K562 (cell line): ENCODE data around the gene GUK1. TPM values are rescaled to one million over a fixed set of nuclear protein-coding genes. Genes with fewer than 3 reads are reported as not detected.

ENCODE experiments used
- CBFA2T3 ChIP-seq: fragments of 450-650 bp; IDR thresholded peaks from 2 replicates; pipeline ENCODE4 v1.6.1; 2017
- CBX8 ChIP-seq: fragments of 200-600 bp; sonication (generic); IDR thresholded peaks from 2 replicates; pipeline ENCODE4 v1.6.1; 2012; ENCODE audit warnings: borderline replicate concordance, mixed run types, low read depth, mild to moderate bottlenecking, moderate library complexity, mixed read lengths, low read length, control low read depth, inconsistent platforms; ENCODE audit not compliant: poor library complexity, severe bottlenecking; ENCODE audit errors: extremely low read depth
- COPS2 ChIP-seq: fragments of 450-650 bp; conservative IDR thresholded peaks from 2 replicates; pipeline ENCODE4 v1.6.1; 2016; ENCODE audit warnings: mild to moderate bottlenecking, moderate library complexity
- HDAC3 ChIP-seq: fragments of 450-650 bp; IDR thresholded peaks from 2 replicates; pipeline ENCODE4 v1.6.1; 2018; ENCODE audit warnings: borderline replicate concordance, mild to moderate bottlenecking, moderate library complexity; ENCODE audit not compliant: partially characterized antibody
- KLF13 ChIP-seq: fragments of 450-650 bp; IDR thresholded peaks from 2 replicates; pipeline ENCODE4 v1.6.1; 2016; ENCODE audit warnings: missing genetic modification characterization, low read depth, mild to moderate bottlenecking, missing compliant biosample characterization, moderate library complexity, borderline replicate concordance
- NEUROD1 ChIP-seq: fragments of 150-350 bp; IDR thresholded peaks from 2 replicates; pipeline ENCODE4 v1.6.1; 2014; ENCODE audit warnings: borderline replicate concordance, low read length, low read depth; ENCODE audit not compliant: partially characterized antibody
- NRF1 ChIP-seq, 2 experiments: fragments of 450-650 bp; IDR thresholded peaks in 1 of 2; conservative IDR thresholded peaks in 1 of 2; 2 replicates each; pipeline ENCODE4 v1.6.1; 2014; ENCODE audit warnings: mild to moderate bottlenecking in 2 of 2
- ZBTB7A ChIP-seq: IDR thresholded peaks from 2 replicates; pipeline ENCODE4 v1.6.1; 2011; ENCODE audit warnings: low read depth, mild to moderate bottlenecking, low read length, moderate library complexity, borderline replicate concordance; ENCODE audit not compliant: control insufficient read depth
- ZC3H4 ChIP-seq: sonication (generic); formaldehyde crosslinking; IDR thresholded peaks from 2 replicates; pipeline ENCODE4 v1.9.0; 2021; ENCODE audit warnings: missing genetic modification reagents, borderline replicate concordance
- ZKSCAN1 ChIP-seq: fragments of 150-350 bp; IDR thresholded peaks from 2 replicates; pipeline ENCODE4 v1.6.1; 2016; ENCODE audit warnings: low read depth, low read length
- ZNF584 ChIP-seq: fragments of 200-800 bp; sonication (Bioruptor generic); IDR thresholded peaks from 2 replicates; pipeline ENCODE4 v1.6.1; 2016; ENCODE audit warnings: low read depth, mild to moderate bottlenecking, missing genetic modification characterization, missing compliant biosample characterization
- ZNF707 ChIP-seq: fragments of 250-450 bp; sonication (Bioruptor Pico); conservative IDR thresholded peaks from 2 replicates; pipeline ENCODE4 v1.8.0; 2022; ENCODE audit warnings: inconsistent platforms, mild to moderate bottlenecking, moderate library complexity
- polyA plus RNA-seq, 8 experiments: library from polyadenylated mRNA; depleted of rRNA in 4 of 8; stranded (reverse) in 5 of 8; unstranded in 3 of 8; fragments of >200 nt; fragmentation: Nextera tagmentation in 2 of 8; fragmentation: Illumina TruSeq in 1 of 8; extraction: Ambion mirVana in 2 of 8; extraction: Trizol in 1 of 8; gene quantifications; 2 replicates each; pipeline versions ENCODE4 v1.2.1 to v1.2.3, GENCODE V29; 2011 to 2014; ENCODE audit warnings: inconsistent platforms in 1 of 8, missing spikeins in 1 of 8
- total RNA-seq, 7 experiments: library from RNA; depleted of rRNA in 6 of 7; stranded (reverse); fragments of >200 nt in 6 of 7; fragmentation: Illumina TruSeq in 2 of 7; extraction: Trizol in 2 of 7; gene quantifications; 2 replicates each; pipeline versions ENCODE4 v1.2.1 to v1.2.3, GENCODE V29; 2011 to 2021; ENCODE audit warnings: low replicate concordance in 1 of 7
- TF ChIP-seq, protein P1 (sequence below), 2 experiments: fragments of 450-650 bp in 1 of 2; sonication (generic) in 1 of 2; formaldehyde crosslinking in 1 of 2; IDR thresholded peaks; 2 replicates each; pipeline versions ENCODE4 v1.7.1 to v1.9.0; 2016 to 2022; ENCODE audit warnings: inconsistent platforms in 1 of 2, mild to moderate bottlenecking in 1 of 2, missing genetic modification reagents in 1 of 2
- TF ChIP-seq, protein P2 (sequence below): fragments of 250-450 bp; sonication (Bioruptor Pico); IDR thresholded peaks from 2 replicates; pipeline ENCODE4 v1.9.0; 2021; ENCODE audit warnings: mild to moderate bottlenecking
- TF ChIP-seq, protein P3 (sequence below): fragments of 450-650 bp; IDR thresholded peaks from 2 replicates; pipeline ENCODE4 v1.6.1; 2014; ENCODE audit warnings: low read depth, mild to moderate bottlenecking, moderate library complexity, borderline replicate concordance

Gene GUK1
- total and polyA plus RNA-seq, 9 of the 15 experiments (the other 6 are each of a cell fraction or from before 2014, with no cell fraction given), result 7.0 to 331 (median 132) TPM

DNA sequence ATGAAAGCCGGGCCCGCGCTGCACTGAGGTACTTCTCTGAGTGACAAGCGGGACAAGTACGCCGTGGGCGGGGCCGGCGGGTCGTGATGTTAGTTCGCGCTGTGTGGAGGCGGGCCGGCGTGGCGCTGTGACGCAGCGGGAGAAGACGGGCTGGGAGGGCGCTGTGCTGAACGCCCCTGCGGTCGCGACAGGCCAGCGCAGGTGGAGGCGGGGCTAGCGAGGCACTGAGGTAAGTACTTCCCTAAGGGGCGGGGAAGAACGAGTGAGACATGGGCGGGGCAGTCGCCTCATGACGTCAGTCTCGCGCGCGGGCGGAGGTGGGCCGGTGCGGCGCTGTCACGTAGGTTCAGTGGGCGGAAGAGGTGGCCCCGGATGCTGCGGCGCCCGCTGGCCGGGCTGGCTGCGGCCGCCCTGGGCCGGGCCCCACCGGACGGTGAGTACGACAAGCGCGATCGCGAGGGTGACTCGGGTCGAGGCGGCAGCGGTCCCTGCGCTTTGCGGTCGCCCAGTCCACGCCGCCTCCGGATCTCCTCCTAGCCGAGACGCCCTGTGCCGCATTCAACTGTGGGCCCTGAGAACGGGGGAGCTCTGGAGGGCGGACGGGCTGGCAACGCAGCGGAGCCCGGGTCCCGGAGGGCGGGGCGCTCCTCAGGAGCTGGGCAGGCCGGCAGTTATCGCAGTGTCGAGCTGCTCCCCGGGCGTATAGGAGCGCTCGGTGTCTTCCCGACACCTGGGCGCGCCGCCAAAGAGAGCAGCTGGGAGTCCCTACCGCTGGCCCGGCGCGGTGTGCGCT is at the start of gene GUK1 (continued):
- TF ChIP-seq, protein P1, sequence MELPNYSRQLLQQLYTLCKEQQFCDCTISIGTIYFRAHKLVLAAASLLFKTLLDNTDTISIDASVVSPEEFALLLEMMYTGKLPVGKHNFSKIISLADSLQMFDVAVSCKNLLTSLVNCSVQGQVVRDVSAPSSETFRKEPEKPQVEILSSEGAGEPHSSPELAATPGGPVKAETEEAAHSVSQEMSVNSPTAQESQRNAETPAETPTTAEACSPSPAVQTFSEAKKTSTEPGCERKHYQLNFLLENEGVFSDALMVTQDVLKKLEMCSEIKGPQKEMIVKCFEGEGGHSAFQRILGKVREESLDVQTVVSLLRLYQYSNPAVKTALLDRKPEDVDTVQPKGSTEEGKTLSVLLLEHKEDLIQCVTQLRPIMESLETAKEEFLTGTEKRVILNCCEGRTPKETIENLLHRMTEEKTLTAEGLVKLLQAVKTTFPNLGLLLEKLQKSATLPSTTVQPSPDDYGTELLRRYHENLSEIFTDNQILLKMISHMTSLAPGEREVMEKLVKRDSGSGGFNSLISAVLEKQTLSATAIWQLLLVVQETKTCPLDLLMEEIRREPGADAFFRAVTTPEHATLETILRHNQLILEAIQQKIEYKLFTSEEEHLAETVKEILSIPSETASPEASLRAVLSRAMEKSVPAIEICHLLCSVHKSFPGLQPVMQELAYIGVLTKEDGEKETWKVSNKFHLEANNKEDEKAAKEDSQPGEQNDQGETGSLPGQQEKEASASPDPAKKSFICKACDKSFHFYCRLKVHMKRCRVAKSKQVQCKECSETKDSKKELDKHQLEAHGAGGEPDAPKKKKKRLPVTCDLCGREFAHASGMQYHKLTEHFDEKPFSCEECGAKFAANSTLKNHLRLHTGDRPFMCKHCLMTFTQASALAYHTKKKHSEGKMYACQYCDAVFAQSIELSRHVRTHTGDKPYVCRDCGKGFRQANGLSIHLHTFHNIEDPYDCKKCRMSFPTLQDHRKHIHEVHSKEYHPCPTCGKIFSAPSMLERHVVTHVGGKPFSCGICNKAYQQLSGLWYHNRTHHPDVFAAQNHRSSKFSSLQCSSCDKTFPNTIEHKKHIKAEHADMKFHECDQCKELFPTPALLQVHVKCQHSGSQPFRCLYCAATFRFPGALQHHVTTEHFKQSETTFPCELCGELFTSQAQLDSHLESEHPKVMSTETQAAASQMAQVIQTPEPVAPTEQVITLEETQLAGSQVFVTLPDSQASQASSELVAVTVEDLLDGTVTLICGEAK (IDR thresholded peaks at IDR 0.05), result peak; percentile 83
- TF ChIP-seq, protein P1 (CRISPR knock-in tag; IDR thresholded peaks at IDR 0.05), result no peak
- TF ChIP-seq NRF1 (conservative IDR thresholded peaks at IDR 0.05 in 1 of 2, IDR thresholded peaks at IDR 0.05 in 1 of 2), result peak; percentile 95 to 96
- TF ChIP-seq ZBTB7A, result peak; percentile 71
- TF ChIP-seq KLF13 (tag), result peak; percentile 74; the same call in 1 of the 2 replicates
- TF ChIP-seq, protein P2, sequence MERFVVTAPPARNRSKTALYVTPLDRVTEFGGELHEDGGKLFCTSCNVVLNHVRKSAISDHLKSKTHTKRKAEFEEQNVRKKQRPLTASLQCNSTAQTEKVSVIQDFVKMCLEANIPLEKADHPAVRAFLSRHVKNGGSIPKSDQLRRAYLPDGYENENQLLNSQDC (CRISPR knock-in tag), result no peak
- TF ChIP-seq, protein P3, sequence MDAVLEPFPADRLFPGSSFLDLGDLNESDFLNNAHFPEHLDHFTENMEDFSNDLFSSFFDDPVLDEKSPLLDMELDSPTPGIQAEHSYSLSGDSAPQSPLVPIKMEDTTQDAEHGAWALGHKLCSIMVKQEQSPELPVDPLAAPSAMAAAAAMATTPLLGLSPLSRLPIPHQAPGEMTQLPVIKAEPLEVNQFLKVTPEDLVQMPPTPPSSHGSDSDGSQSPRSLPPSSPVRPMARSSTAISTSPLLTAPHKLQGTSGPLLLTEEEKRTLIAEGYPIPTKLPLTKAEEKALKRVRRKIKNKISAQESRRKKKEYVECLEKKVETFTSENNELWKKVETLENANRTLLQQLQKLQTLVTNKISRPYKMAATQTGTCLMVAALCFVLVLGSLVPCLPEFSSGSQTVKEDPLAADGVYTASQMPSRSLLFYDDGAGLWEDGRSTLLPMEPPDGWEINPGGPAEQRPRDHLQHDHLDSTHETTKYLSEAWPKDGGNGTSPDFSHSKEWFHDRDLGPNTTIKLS, result peak; percentile 90
- no peak for TF ChIP-seq HDAC3
- TF ChIP-seq CBFA2T3, result peak; percentile 31; the same call in 1 of the 2 replicates
- no peak for TF ChIP-seq ZNF584 (CRISPR knock-in tag)
- no peak for TF ChIP-seq ZNF707
- no peak for TF ChIP-seq CBX8
- 0 out of 2 replicates have a peak, but pooled peaks have one; percentile 6 for TF ChIP-seq ZKSCAN1
- no peak for TF ChIP-seq COPS2
- no peak for TF ChIP-seq ZC3H4
- peak; percentile 13 for TF ChIP-seq NEUROD1
